H9 (cell line): Measurements from ENCODE around the gene DDX25. TPM values are rescaled to one million over a fixed set of nuclear protein-coding genes. Genes with fewer than 3 reads are reported as not detected.

Experiments used
- DNase-seq: peaks from one replicate; pipeline ENCODE4 v3.0.0-alpha.2; 2017
- H2AFZ ChIP-seq: one replicate; pipeline ENCODE4 v1.6.1; 2013; ENCODE audit warnings: mild to moderate bottlenecking, low read length, control low read depth, moderate library complexity
- H2AK5ac ChIP-seq: 2 replicates; pipeline ENCODE4 v1.6.1; 2013; ENCODE audit warnings: low read length, control low read depth, mixed read lengths; ENCODE audit not compliant: insufficient read length
- H2BK120ac ChIP-seq: one replicate; pipeline ENCODE4 v1.6.1; 2013; ENCODE audit warnings: low read depth, mild to moderate bottlenecking, low read length, control low read depth, inconsistent platforms; ENCODE audit not compliant: poor library complexity, severe bottlenecking
- H2BK12ac ChIP-seq: 2 replicates; pipeline ENCODE4 v1.6.1; 2013; ENCODE audit warnings: low read length, control low read depth, mixed read lengths, low read depth; ENCODE audit not compliant: insufficient read length
- H2BK15ac ChIP-seq: 2 replicates; pipeline ENCODE4 v1.6.1; 2013; ENCODE audit warnings: low read depth, low read length, control low read depth
- H2BK20ac ChIP-seq: one replicate; pipeline ENCODE4 v1.6.1; 2013; ENCODE audit warnings: low read depth, mild to moderate bottlenecking, low read length, control low read depth, inconsistent platforms; ENCODE audit not compliant: poor library complexity, severe bottlenecking
- H2BK5ac ChIP-seq: 2 replicates; pipeline ENCODE4 v1.6.1; 2013; ENCODE audit warnings: low read length, control low read depth, mixed read lengths; ENCODE audit not compliant: insufficient read length
- H3K14ac ChIP-seq: 2 replicates; pipeline ENCODE4 v1.6.1; 2013; ENCODE audit warnings: low read length, control low read depth; ENCODE audit not compliant: insufficient read depth
- H3K18ac ChIP-seq: 2 replicates; pipeline ENCODE4 v1.6.1; 2013; ENCODE audit warnings: low read depth, mild to moderate bottlenecking, mixed read lengths, low read length, control low read depth; ENCODE audit not compliant: insufficient read length
- H3K23ac ChIP-seq: 2 replicates; pipeline ENCODE4 v1.6.1; 2013; ENCODE audit warnings: low read length, control low read depth, mixed read lengths, low read depth; ENCODE audit not compliant: insufficient read length
- H3K23me2 ChIP-seq: 2 replicates; pipeline ENCODE4 v1.6.1; 2013; ENCODE audit warnings: low read depth, mild to moderate bottlenecking, mixed read lengths, low read length, control low read depth; ENCODE audit not compliant: insufficient read length, poor library complexity, severe bottlenecking
- H3K27ac ChIP-seq: 2 replicates; pipeline ENCODE4 v1.5.1; 2013; ENCODE audit warnings: low read length, control low read depth, mixed read lengths, low read depth; ENCODE audit not compliant: insufficient read length
- H3K27me3 ChIP-seq: 2 replicates; pipeline ENCODE4 v1.6.1; 2013; ENCODE audit warnings: low read length, control low read depth, inconsistent platforms; ENCODE audit not compliant: insufficient read depth
- H3K4ac ChIP-seq: 2 replicates; pipeline ENCODE4 v1.6.1; 2013; ENCODE audit warnings: low read depth, mild to moderate bottlenecking, control low read depth, inconsistent platforms, low read length, moderate library complexity
- H3K4me1 ChIP-seq: 2 replicates; pipeline ENCODE4 v1.6.1; 2013; ENCODE audit warnings: low read length, control low read depth, inconsistent platforms; ENCODE audit not compliant: insufficient read depth
- H3K4me2 ChIP-seq: 2 replicates; pipeline ENCODE4 v1.6.1; 2013; ENCODE audit warnings: low read length, control low read depth, mixed read lengths; ENCODE audit not compliant: insufficient read length, insufficient read depth
- H3K56ac ChIP-seq: 2 replicates; pipeline ENCODE4 v1.6.1; 2013; ENCODE audit warnings: low read depth, mild to moderate bottlenecking, mixed read lengths, low read length, control low read depth; ENCODE audit not compliant: insufficient read length
- H3K79me1 ChIP-seq: 2 replicates; pipeline ENCODE4 v1.6.1; 2013; ENCODE audit warnings: low read depth, mild to moderate bottlenecking, moderate library complexity, low read length, control low read depth, inconsistent platforms; ENCODE audit not compliant: insufficient read depth, poor library complexity, severe bottlenecking
- H3K79me2 ChIP-seq: 2 replicates; pipeline ENCODE4 v1.6.1; 2013; ENCODE audit warnings: low read length, control low read depth, inconsistent platforms; ENCODE audit not compliant: insufficient read depth
- H3K9ac ChIP-seq: 2 replicates; pipeline ENCODE4 v1.6.1; 2013; ENCODE audit warnings: low read length, control low read depth, mixed read lengths; ENCODE audit not compliant: insufficient read length; ENCODE audit errors: extremely low read depth
- H3K9me3 ChIP-seq: one replicate; pipeline ENCODE4 v1.6.1; 2013; ENCODE audit warnings: low read depth, low read length, inconsistent platforms; ENCODE audit not compliant: control insufficient read depth
- H3T11ph ChIP-seq: one replicate; pipeline ENCODE4 v1.6.1; 2013; ENCODE audit warnings: mild to moderate bottlenecking, low read length, control low read depth, inconsistent platforms
- H4K20me1 ChIP-seq: one replicate; pipeline ENCODE4 v1.6.1; 2013; ENCODE audit not compliant: control insufficient read depth, insufficient read length, insufficient read depth
- H4K5ac ChIP-seq: 2 replicates; pipeline ENCODE4 v1.6.1; 2013; ENCODE audit warnings: low read depth, mild to moderate bottlenecking, mixed read lengths, low read length, control low read depth; ENCODE audit not compliant: insufficient read length
- H4K8ac ChIP-seq: replicated peaks from 2 replicates; pipeline ENCODE4 v1.6.1; 2013; ENCODE audit warnings: low read length, control low read depth, mixed read lengths, low read depth; ENCODE audit not compliant: insufficient read length
- H4K91ac ChIP-seq: 2 replicates; pipeline ENCODE4 v1.6.1; 2013; ENCODE audit warnings: low read depth, mild to moderate bottlenecking, moderate library complexity, mixed read lengths, low read length, control low read depth; ENCODE audit not compliant: insufficient read length
- H3K27ac Mint-ChIP-seq, 3 experiments: 2 replicates in 2 of 3; 3 replicates in 1 of 3; pipeline ENCODE4 v1.8.0; 2020 to 2021; ENCODE audit warnings: mixed read lengths in 3 of 3, mild to moderate bottlenecking in 1 of 3, moderate library complexity in 1 of 3
- H3K27me3 Mint-ChIP-seq: 2 replicates; pipeline ENCODE4 v1.8.0; 2021; ENCODE audit warnings: low read depth, mild to moderate bottlenecking, moderate library complexity, mixed read lengths
- H3K36me3 Mint-ChIP-seq, 3 experiments: 2 replicates in 2 of 3; 3 replicates in 1 of 3; pipeline ENCODE4 v1.8.0; 2020 to 2021; ENCODE audit warnings: low read depth in 3 of 3, mixed read lengths in 3 of 3; ENCODE audit not compliant: insufficient read depth in 1 of 3
- H3K4me1 Mint-ChIP-seq, 2 experiments: 2 replicates each; pipeline ENCODE4 v1.8.0; 2020; ENCODE audit warnings: mixed read lengths in 2 of 2
- H3K4me3 Mint-ChIP-seq, 2 experiments: 2 replicates in 1 of 2; 3 replicates in 1 of 2; pipeline ENCODE4 v1.8.0; 2020 to 2021; ENCODE audit warnings: mild to moderate bottlenecking in 2 of 2, mixed read lengths in 2 of 2, moderate library complexity in 1 of 2
- H3K9me3 Mint-ChIP-seq, 2 experiments: 2 replicates in 1 of 2; 3 replicates in 1 of 2; pipeline ENCODE4 v1.8.0; 2020; ENCODE audit warnings: mild to moderate bottlenecking in 2 of 2, mixed read lengths in 2 of 2, moderate library complexity in 1 of 2
- CTCF ChIP-seq: fragments of 200-600 bp; sonication (generic); conservative IDR thresholded peaks from 3 replicates; pipeline ENCODE4 v1.8.0; 2021; ENCODE audit warnings: antibody characterized with exemption, mild to moderate bottlenecking
- WGBS: extraction: QIAGEN DNeasy Blood & Tissue Kit; methylation state at CpG from one replicate; pipeline ENCODE4 v1.1.7; 2013; ENCODE audit warnings: missing lambda C conversion rate, low lambda C conversion rate, mixed read lengths; ENCODE audit not compliant: insufficient read length; ENCODE audit errors: extremely low coverage; 5-methylcytosine and 5-hydroxymethylcytosine counted together
- total RNA-seq: library from RNA; stranded (reverse); gene quantifications from 2 replicates; pipeline ENCODE4 v1.2.1, GENCODE V29; 2021

Gene DDX25
- total RNA-seq, 1 experiment from 2014 or later: 6.9 TPM

DNA sequence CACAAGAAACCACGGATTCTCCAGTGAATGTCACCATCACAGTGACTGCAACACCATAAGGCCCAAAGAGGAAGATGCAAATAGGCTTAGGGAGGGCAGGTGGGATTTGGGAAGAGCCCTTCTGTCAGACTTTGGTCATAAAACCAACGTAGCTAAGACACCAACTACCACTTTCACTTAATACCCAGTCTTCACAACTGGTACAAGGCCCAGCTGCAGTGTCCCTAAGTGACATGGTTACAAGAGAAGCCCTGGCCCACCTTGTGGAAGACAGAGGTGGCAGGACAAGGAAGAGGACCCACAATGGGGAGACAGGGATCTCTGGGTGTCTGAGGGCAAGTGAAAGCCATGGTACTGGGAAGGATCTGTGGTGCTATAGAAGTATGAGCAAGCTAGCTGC lies 51.5 kb downstream of the DDX25 start:
- H4K5ac ChIP-seq: no peak overlapping the region
- H3K4ac ChIP-seq: no peak overlapping the region
- H3K9me3 ChIP-seq: no peaks in the 10 kb centered on the region
- Mint-ChIP-seq H3K27me3 (no peaks in the 10 kb centered on the region), H3K27ac (no peak overlapping the region), H3K4me3 (no peak overlapping the region), H3K9me3 (no peaks in the 10 kb centered on the region), H3K4me1 (peaks cover 13 to 20% of the 10 kb centered on the region in 2 experiments), H3K36me3 (peaks cover 0 to 20% (median 2%) of the 10 kb centered on the region in 3 experiments; a peak in 4 of 7 replicates)
- H2BK20ac ChIP-seq: no peak overlapping the region
- H2AFZ ChIP-seq: no peak overlapping the region
- H2BK120ac ChIP-seq: no peak overlapping the region
- H4K8ac ChIP-seq: no peak overlapping the region
- no peak overlapping the region for H2BK5ac ChIP-seq
- no peaks in the 10 kb centered on the region for H3K79me2 ChIP-seq
- H3K27me3 ChIP-seq: no peaks in the 10 kb centered on the region
- H4K20me1 ChIP-seq: no peaks in the 10 kb centered on the region
- no peaks in the 10 kb centered on the region for H3K23me2 ChIP-seq
- H3K79me1 ChIP-seq: no peaks in the 10 kb centered on the region
- no peak overlapping the region for H3K9ac ChIP-seq
- H2AK5ac ChIP-seq: no peak overlapping the region
- no peak overlapping the region for H3K56ac ChIP-seq
- no peak for TF ChIP-seq CTCF
- no peak overlapping the region for H2BK15ac ChIP-seq
- no CpG with 5 or more reads among the region's 2 CpGs for WGBS
- no peak overlapping the region for H3K23ac ChIP-seq
- no peak overlapping the region for H3K14ac ChIP-seq
- H3T11ph ChIP-seq: no peak overlapping the region
- no peaks in the 10 kb centered on the region for H3K4me1 ChIP-seq
- no peak overlapping the region for H3K4me2 ChIP-seq
- no peak overlapping the region for H3K27ac ChIP-seq
- H2BK12ac ChIP-seq: no peak overlapping the region
- H3K18ac ChIP-seq: no peak overlapping the region
- DNase-seq: no peak
- H4K91ac ChIP-seq: no peak overlapping the region
